NCI-H2171 (cell line): ENCODE data around the gene TSEN34.
"Not testable (repeated sequence)": the region's sequence is repeated elsewhere in the genome, so short reads cannot be mapped to it uniquely, and the experiment has no call there.

Experiments used
- DNase-seq: peaks from one replicate; lab custom pipeline; 2025; lab: John Stamatoyannopoulos, UW

The TSEN34 gene

DNA sequence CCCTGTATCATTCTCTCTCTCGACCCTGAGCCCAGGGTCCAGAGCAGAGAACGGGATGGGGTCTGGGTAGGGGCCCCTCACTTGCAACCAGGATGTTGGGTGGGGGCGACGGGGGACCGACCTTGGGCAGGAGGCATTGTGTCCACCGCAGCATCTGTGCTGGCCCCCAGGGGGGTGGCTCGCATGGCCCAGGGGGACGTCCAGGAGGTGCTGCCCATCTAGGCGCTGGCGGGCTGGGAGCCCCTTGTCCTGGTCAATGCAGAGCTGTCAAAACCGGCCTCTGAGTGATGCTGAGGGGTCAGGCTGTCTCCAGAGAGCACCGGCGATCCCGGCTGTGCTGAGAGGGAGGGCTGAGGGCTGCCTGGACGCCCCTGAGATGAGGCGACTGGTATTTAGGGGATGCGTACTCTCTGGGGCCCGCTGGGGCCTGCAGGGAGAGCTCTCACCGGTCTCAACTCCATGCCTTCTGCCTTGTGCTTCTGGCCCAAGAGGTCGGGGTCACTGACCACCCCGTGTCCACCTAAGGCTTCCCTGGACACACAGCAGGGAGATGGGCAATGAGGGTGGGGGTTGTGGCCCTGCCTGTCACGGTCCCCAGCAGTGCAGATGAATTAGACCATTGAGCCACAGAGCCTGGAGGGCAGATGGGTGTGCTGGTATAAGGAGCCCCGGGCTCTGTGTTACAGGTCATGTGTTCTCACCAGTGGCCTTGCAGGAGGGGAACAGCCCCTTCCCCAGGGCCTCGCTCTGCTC is 18.1 kb downstream of the TSEN34 start:
- no peak for DNase-seq

- DNase-seq, result peak; percentile 57
These were observed 18.8 kb downstream of the TSEN34 start for GRCh38 chr19:54209811-54210494.

- DNase-seq, result no peak
These were observed 20.1 kb downstream of the TSEN34 start for GRCh38 chr19:54211235-54211634.

GRCh38 chr19:54214217-54214616 is 23.1 kb downstream of the TSEN34 start:
- not testable (repeated sequence) for DNase-seq

- not testable (repeated sequence) for DNase-seq
These were observed 23.6 kb downstream of the TSEN34 start for GRCh38 chr19:54214734-54215133.

- DNase-seq, result no peak
These were observed 25.8 kb downstream of the TSEN34 start for GRCh38 chr19:54216869-54217268.

DNA sequence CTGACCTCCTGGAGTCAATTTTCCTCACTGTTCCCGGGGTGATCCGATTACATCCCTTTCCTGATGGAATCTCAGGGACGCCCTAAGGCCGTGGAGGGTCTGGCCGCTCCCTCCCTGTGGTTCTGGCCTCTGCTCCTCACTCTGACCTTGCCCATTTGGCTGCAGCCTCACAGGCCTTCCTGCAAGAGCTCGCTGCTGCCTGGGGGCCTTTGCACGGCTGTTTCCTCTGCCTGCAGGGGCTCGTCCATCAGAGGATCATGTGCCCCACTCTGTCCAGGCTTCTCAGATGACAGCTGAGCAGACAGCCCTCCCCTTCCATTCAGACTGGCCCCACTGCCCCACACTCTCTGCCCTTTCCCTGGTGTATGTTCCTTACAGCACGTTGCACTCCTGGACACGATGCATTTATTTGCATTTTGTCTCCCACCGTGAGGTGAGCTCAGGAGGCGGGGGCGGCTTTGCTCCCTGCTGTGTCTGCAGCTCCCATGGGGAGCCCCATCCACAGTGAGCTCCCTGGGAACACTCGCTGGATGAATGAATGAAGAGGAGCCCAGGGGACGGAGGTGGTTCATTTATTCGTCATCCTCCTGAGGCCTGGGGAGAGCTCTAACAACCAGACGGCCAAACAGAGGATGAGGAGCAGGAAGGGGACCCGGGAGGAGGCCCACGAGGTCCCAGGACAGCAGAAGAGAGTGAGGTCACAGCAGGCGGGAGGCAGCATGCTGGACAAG is 26.6 kb downstream of the TSEN34 start:
- not testable (repeated sequence) for DNase-seq

GRCh38 chr19:54218259-54218658 is 27.2 kb downstream of the TSEN34 start:
- no peak for DNase-seq

GRCh38 chr19:54218960-54219661 is 28.0 kb downstream of the TSEN34 start:
- no peak for DNase-seq

DNA sequence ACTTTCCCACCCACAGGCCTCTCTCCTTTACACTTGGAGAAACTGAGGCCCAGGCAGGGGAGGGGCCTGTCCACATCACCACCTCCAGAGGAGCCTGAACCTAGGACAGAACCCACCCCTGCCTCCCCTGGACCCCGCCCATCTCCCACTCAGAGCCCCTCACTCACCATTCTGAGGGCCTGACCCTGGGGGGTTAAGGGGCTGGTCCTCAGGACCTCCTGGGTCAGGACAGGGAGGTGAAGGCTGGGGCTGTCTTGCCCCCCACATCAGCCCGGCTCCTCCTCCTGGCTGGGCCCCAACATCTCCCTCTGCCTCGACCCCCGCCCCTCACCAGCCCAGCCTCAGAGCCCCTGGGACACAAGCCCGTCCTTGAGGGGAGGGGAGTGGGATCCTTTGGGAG is 28.6 kb downstream of the TSEN34 start:
- DNase-seq, result not testable (repeated sequence)

DNA sequence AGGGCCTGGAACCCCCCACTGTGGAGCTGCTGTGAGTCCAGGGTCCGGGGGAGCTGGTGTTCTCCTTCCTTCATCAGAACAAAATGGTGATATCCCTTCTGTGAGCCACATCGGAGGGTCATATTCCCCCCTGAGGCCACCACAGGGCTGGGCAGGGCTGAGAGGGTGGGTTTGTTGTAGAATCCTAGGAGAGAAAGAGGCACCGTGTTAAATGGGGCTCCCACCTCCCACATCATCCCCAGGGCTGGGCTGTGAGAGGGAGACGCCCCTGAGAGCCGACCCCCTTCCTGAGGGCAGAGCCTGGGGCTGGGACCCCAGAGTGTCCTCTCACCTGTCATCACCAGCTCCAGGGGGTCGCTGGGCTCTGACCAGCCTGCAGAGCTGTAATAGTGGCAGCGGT is 30.8 kb downstream of the TSEN34 start:
- not testable (repeated sequence) for DNase-seq

DNA sequence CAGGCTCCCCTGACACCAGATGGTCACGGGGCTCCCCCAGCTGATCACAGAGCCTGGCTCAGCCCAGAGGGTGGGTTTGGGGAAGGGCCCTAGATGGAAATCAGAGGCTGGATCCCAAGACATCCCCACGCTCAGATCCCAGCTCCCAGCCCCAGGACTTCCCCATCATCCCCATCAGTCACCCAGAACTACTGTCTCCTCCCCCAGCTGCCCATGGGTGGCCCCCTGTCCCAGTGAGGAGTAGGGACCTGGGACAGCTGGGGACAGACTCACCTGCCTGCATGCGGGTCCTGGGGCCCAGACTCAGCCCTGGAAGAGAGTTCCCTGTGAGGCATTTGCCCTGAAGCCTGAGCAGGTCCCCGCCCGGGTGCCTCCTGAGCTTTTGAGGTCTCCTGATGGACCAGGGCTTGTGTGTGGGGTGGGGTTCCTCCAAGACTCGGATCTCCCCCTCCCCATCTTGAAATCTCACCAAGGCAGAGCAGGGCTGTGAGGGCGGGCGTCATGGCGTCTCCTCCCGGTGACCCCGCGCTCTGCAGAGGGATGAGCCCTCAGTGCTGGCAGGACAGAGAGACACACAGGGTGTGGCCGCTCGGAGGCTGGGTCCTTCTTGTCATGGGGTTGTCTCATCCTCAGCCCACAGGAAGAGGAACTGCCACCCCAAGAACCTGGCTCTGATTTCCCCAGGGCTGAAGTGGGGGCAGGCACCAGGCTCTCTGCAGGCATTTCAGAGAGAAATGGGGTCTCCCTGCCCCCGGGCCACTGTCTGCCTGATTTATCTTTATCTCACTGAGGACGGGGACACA is 31.6 kb downstream of the TSEN34 start, which contains the start of gene LILRB3:
TSS of gene LILRB3 (minus strand) at position 534 of the 803 bp plus-strand sequence. CDS start at position 503, 31 bp downstream.
- DNase-seq, result not testable (repeated sequence)

- DNase-seq, result not testable (repeated sequence)
These were observed 32.3 kb downstream of the TSEN34 start for GRCh38 chr19:54223277-54223936.

- not testable (repeated sequence) for DNase-seq
These were observed 32.8 kb downstream of the TSEN34 start for GRCh38 chr19:54223937-54224281.

- not testable (repeated sequence) for DNase-seq
These were observed 33.5 kb downstream of the TSEN34 start for GRCh38 chr19:54224619-54225018.

DNA sequence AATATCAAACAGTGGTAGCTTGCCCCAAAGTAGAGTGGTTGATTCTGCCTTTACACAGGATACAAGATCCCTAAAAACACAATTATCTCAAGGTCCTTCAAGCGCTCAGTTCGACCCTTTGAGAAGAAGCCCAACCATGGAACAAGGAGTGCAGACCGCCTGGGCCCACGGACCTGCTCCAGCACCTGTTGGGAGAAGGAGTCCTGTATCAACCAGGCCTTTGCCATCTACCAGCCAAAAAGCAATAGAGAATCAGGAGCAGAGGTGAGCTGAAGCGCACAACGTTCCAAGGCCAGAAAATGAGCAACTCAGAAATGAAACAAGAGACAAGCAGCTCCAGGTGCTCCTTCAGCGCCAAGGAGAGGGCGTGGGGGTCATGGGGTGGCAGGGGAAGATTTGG is 38.0 kb downstream of the TSEN34 start:
- DNase-seq, result no peak

- no peak for DNase-seq
These were observed 38.9 kb downstream of the TSEN34 start for GRCh38 chr19:54230031-54230430.

DNA sequence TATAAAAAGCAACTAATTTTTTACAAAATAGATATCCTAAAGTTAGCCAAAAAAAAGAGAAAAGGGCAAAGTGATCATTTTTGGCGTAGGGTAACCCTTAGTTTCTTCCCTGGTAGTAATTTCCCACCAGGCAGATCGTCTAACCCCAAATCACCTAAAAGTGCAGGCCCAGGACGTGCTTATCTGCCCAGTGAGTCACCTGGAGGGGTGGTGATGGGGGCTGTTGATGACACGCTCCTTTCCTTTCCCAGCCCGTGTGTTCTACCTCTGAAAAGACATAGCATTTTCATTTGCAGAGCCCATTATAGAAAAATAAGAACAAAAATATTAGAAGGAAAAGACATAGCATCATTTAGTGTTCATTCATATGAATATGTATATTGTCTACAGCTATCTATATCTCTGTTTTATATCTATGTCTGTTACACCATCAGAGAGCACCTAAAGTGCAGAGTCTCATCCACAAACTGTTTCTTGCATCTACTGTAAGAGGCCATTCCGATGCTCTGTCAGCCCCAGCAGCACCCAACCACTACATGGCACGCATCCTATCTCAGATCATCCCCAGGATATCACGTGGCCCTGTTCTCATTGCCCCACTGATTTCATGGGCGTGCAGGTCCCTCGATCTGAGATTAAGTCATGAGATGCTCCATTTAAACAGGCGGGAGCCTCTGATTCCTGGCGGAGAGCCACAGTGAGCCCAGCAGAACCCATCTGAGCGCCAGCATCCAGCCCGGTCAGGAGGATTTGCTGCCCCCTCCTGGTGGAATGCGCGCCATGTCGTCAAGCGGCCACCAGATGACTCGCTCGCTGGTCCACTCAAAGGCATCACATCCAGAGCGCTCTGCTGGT is 40.2 kb downstream of the TSEN34 start:
- DNase-seq, result no peak

- DNase-seq, result no peak
These were observed 42.8 kb downstream of the TSEN34 start for GRCh38 chr19:54233941-54234340.
